Epithelial cell of proximal tubule (primary cell): ENCODE data around the gene C1S. TPM values are rescaled to one million over a fixed set of nuclear protein-coding genes. Genes with fewer than 3 reads are reported as not detected.
"Not testable (repeated sequence)": the region's sequence is repeated elsewhere in the genome, so short reads cannot be mapped to it uniquely, and the experiment has no call there.

ENCODE experiments used
- DNase-seq: peaks from one replicate; pipeline ENCODE4 v3.0.0-alpha.2; 2011; ENCODE audit warnings: low read depth
- H3K4me3 ChIP-seq: 2 replicates; pipeline ENCODE4 v1.5.1; 2011; ENCODE audit warnings: low read depth, mild to moderate bottlenecking, low read length
- CTCF ChIP-seq: conservative IDR thresholded peaks from 2 replicates; pipeline ENCODE4 v1.5.1; 2012; ENCODE audit warnings: low read depth, mild to moderate bottlenecking, low read length
- total RNA-seq: library from RNA; depleted of rRNA; stranded (reverse); fragments of >200 nt; gene quantifications from 2 replicates; pipeline ENCODE4 v1.2.3, GENCODE V29; 2015

The C1S gene
- total RNA-seq, 1 donor from 2014 or later, result 1.3 TPM

GRCh38 chr12:7034464-7034863 is 26.1 kb upstream of the C1S start:
- DNase-seq, result no peak
- TF ChIP-seq CTCF, result no peak
- no peak overlapping the region for H3K4me3 ChIP-seq

DNA sequence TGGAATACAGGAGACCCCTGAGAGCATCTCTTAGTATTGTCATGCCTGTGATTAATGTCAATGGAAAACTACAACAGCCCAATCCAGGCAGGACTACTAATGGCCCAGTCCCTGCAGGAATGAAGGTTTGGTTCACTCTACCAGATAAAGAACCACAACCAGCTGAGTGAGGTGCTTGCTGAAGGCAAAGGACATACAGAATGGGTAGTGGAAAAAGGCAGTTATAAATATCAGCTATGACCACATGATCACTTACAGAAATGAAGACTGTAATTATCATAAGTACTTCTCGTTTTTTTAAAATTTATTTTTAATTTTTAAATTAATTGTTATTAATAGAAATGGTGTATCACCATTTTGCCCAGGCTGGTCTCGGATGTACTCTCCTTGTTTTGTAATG is 25.1 kb upstream of the C1S start:
- TF ChIP-seq CTCF, result no peak
- no peak overlapping the region for H3K4me3 ChIP-seq
- no peak for DNase-seq

GRCh38 chr12:7037411-7037810 is 23.1 kb upstream of the C1S start:
- not testable (repeated sequence) for DNase-seq, H3K4me3 ChIP-seq

- no peak for DNase-seq
- no peak overlapping the region for H3K4me3 ChIP-seq
- no peak for TF ChIP-seq CTCF
Measured at GRCh38 chr12:7038591-7038990, 21.9 kb upstream of the C1S start.

DNA sequence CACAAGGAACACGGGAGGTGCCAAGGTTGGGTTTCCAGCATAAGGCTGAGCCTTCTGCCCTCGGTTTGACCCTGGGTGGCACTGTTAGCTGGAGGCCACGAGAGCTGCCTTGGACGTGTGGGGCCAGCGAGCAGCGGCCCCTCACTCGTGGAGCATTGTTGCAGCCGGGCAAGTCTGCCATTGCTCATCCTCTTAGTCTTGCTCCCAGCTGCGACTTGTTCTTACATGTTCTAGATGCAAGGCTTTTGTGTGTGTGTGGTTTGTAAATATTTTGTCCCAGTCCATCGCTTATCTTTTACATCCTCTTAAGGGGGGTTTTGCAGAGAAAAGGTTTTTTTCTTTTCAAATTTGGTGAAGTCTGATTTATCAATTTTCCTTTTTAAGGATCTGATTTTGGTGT is 21.1 kb upstream of the C1S start:
- no peak for DNase-seq
- TF ChIP-seq CTCF, result no peak
- H3K4me3 ChIP-seq, result no peak overlapping the region

DNA sequence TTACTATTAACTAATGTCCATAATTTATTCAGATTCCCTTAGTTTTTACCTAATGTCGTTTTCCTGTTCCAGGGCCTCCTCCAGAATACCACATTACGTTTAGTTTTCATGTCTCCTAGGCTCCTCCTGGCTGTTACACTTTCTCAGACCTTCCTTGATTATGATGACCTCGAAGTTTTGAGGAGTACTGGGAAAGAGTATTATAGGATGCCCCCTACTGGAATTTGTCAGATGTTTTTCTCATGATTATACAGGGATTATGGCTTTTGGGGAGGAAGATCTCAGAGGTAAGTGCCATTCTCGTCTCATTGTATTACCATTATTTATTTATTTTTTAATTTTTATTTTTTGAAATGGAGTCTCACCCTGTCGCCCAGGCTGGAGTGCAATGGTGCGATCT is 17.7 kb upstream of the C1S start:
- DNase-seq, result peak; percentile 19
- peak; percentile 61 for TF ChIP-seq CTCF
- no peak overlapping the region for H3K4me3 ChIP-seq

GRCh38 chr12:7045913-7046312 is 14.6 kb upstream of the C1S start:
- no peak for DNase-seq
- TF ChIP-seq CTCF, result no peak
- H3K4me3 ChIP-seq, result no peak overlapping the region
